Tibial nerve (tissue), 4 donors: ENCODE data around the gene KRT6C. TPM values are rescaled to one million over a fixed set of nuclear protein-coding genes. Genes with fewer than 3 reads are reported as not detected.

ENCODE experiments used
- DNase-seq, 2 donors: peaks; one replicate each; pipeline ENCODE4 v3.0.0-alpha.2; 2019; ENCODE audit warnings: low spot score in 2 of 2
- H3K27ac ChIP-seq, 4 donors: fragments of 200-600 bp; sonication (generic) in 3 of 4; one replicate each; pipeline ENCODE4 v1.5.1; 2017 to 2019; ENCODE audit warnings: mild to moderate bottlenecking in 1 of 4
- H3K27me3 ChIP-seq, 2 donors: fragments of 200-600 bp; sonication (generic) in 1 of 2; one replicate each; pipeline versions ENCODE4 v1.5.1 to v1.6.0; 2017 to 2019
- H3K36me3 ChIP-seq, 3 donors: fragments of 200-600 bp; sonication (generic); one replicate each; pipeline ENCODE4 v1.5.1; 2018 to 2019
- H3K4me1 ChIP-seq, 4 donors: fragments of 200-600 bp; sonication (generic) in 3 of 4; one replicate each; pipeline ENCODE4 v1.5.1; 2017 to 2019
- H3K4me3 ChIP-seq, 4 donors: fragments of 200-600 bp; sonication (generic) in 3 of 4; one replicate each; pipeline ENCODE4 v1.5.1; 2017 to 2019; ENCODE audit warnings: mild to moderate bottlenecking in 1 of 4, moderate library complexity in 1 of 4
- H3K9me3 ChIP-seq, 4 donors: fragments of 200-600 bp; sonication (generic) in 3 of 4; one replicate each; pipeline ENCODE4 v1.5.1; 2017 to 2019
- CTCF ChIP-seq, 5 experiments: fragments of 200-600 bp in 3 of 5; fragments of 450-650 bp in 2 of 5; sonication (generic) in 3 of 5; IDR thresholded peaks; one replicate each; pipeline ENCODE4 v1.5.1; 2016 to 2019; ENCODE audit warnings: antibody characterized with exemption in 5 of 5, mild to moderate bottlenecking in 3 of 5, moderate library complexity in 2 of 5
- EP300 ChIP-seq, 2 donors: sonication (generic); formaldehyde crosslinking; IDR thresholded peaks; one replicate each; pipeline ENCODE4 v1.6.1; 2017; ENCODE audit warnings: antibody characterized with exemption in 2 of 2, mild to moderate bottlenecking in 1 of 2
- POLR2A ChIP-seq, 2 donors: fragments of 450-650 bp; IDR thresholded peaks; one replicate each; pipeline ENCODE4 v1.6.1; 2017; ENCODE audit warnings: antibody characterized with exemption in 2 of 2, mild to moderate bottlenecking in 2 of 2, moderate library complexity in 2 of 2
- WGBS, 2 donors: methylation state at CpG; one replicate each; pipeline ENCODE4 v1.1.5; 2018; 5-methylcytosine and 5-hydroxymethylcytosine counted together
- total RNA-seq, 4 donors: library from RNA; depleted of rRNA; stranded (reverse); fragments of >200 nt; gene quantifications; one replicate each; pipeline ENCODE4 v1.1.0, GENCODE V29; 2016

The KRT6C gene
- total RNA-seq, 4 donors from 2014 or later: not detected

GRCh38 chr12:52517005-52517835 lies 43.6 kb upstream of the KRT6C start:
- no peaks in the 10 kb centered on the region for H3K27me3 ChIP-seq
- peak in 1 of 2 donors; percentile 2 for DNase-seq
- H3K36me3 ChIP-seq: no peaks in the 10 kb centered on the region
- H3K4me1 ChIP-seq: peaks cover 0 to 5% (median 0%) of the 10 kb centered on the region in 4 donors
- H3K4me3 ChIP-seq: no peak overlapping the region
- no peak overlapping the region for H3K27ac ChIP-seq
- TF ChIP-seq CTCF (IDR thresholded peaks at IDR 0.05): no peak
- TF ChIP-seq POLR2A (IDR thresholded peaks at IDR 0.05): no peak
- no peak for TF ChIP-seq EP300 (IDR thresholded peaks at IDR 0.05)
- 90 to 93% methylated on average over 12 to 14 of the region's 14 CpGs for WGBS, 2 donors
- no peaks in the 10 kb centered on the region for H3K9me3 ChIP-seq

- 80 to 81% methylated on average over 12 to 15 of the region's 15 CpGs for WGBS, 2 donors
- Histone ChIP-seq H3K36me3 (no peaks in the 10 kb centered on the region), H3K27me3 (no peaks in the 10 kb centered on the region), H3K9me3 (peaks cover 0 to 2% (median 0%) of the 10 kb centered on the region in 4 donors), H3K4me3 (no peak overlapping the region), H3K4me1 (no peaks in the 10 kb centered on the region), H3K27ac (peak overlapping the region in 2 of 4 donors; percentile 58 to 61)
- no peak for TF ChIP-seq POLR2A (IDR thresholded peaks at IDR 0.05)
- no peak for TF ChIP-seq EP300 (IDR thresholded peaks at IDR 0.05)
- no peak for TF ChIP-seq CTCF (IDR thresholded peaks at IDR 0.05)
- DNase-seq: peak in 1 of 2 donors; percentile 4
Measured at GRCh38 chr12:52515927-52516831, 42.6 kb upstream of the KRT6C start.

GRCh38 chr12:52515319-52515646 lies 41.7 kb upstream of the KRT6C start:
- no peak for TF ChIP-seq EP300 (IDR thresholded peaks at IDR 0.05)
- no peak for TF ChIP-seq CTCF (IDR thresholded peaks at IDR 0.05)
- Histone ChIP-seq H3K36me3 (no peaks in the 10 kb centered on the region), H3K27me3 (no peaks in the 10 kb centered on the region), H3K4me1 (no peaks in the 10 kb centered on the region), H3K4me3 (no peak overlapping the region), H3K9me3 (peaks cover 0 to 11% (median 0%) of the 10 kb centered on the region in 4 donors), H3K27ac (peak overlapping the region in 1 of 4 donors; percentile 61)
- 88 to 92% methylated on average over 1 of the region's 1 CpG for WGBS, 2 donors
- peak in 1 of 2 donors; percentile 3 for DNase-seq

GRCh38 chr12:52514471-52515318 lies 41.1 kb upstream of the KRT6C start:
- 89 to 92% methylated on average over 11 to 13 of the region's 14 CpGs for WGBS, 2 donors
- Histone ChIP-seq H3K4me1 (no peaks in the 10 kb centered on the region), H3K27me3 (no peaks in the 10 kb centered on the region), H3K9me3 (peaks cover 0 to 11% (median 0%) of the 10 kb centered on the region in 4 donors), H3K36me3 (no peaks in the 10 kb centered on the region), H3K4me3 (no peak overlapping the region), H3K27ac (peak overlapping the region in 1 of 4 donors; percentile 61)
- no peak for TF ChIP-seq EP300 (IDR thresholded peaks at IDR 0.05)
- TF ChIP-seq POLR2A (IDR thresholded peaks at IDR 0.05): no peak
- TF ChIP-seq CTCF (IDR thresholded peaks at IDR 0.05): no peak
- peak in 1 of 2 donors; percentile 3 for DNase-seq
